ENCODE results near the gene REL.

The REL gene

GRCh38 chr2:60882971-60883753 lies 1.8 kb downstream of the REL start:
- Histone ChIP-seq H3K27ac (ENCODE audit: low read depth, low read length) (no peak overlapping the region), H3K4me3 (ENCODE audit: low read depth, low read length) (no peak overlapping the region), H3K79me2 (ENCODE audit: control insufficient read depth, insufficient read depth, low read length, poor library complexity) (peaks cover 7% of the 10 kb centered on the region), H2BK5ac (ENCODE audit: low read depth, low read length, poor library complexity) (no peak overlapping the region), H3K4me1 (ENCODE audit: control insufficient read depth in 1 of 2, insufficient read depth in 2 of 2, low read length in 2 of 2) (peaks cover 0 to 4% of the 10 kb centered on the region in 2 experiments), H3K4ac (ENCODE audit: low read depth, low read length) (no peak overlapping the region), H3K14ac (ENCODE audit: low read length) (no peak overlapping the region), H4K8ac (ENCODE audit: low read depth, low read length) (no peak overlapping the region), H3K18ac (ENCODE audit: low read length) (no peak overlapping the region), H2BK120ac (ENCODE audit: insufficient read depth, low read length, poor library complexity) (no peak overlapping the region), H4K91ac (ENCODE audit: low read depth, low read length) (no peak overlapping the region), H3K36me3 (ENCODE audit: control insufficient read depth in 1 of 2, insufficient read depth in 2 of 2, low read length in 2 of 2) (no peaks in the 10 kb centered on the region), H3K23ac (ENCODE audit: low read length) (no peak overlapping the region), H2AK5ac (ENCODE audit: low read length) (no peak overlapping the region), H4K12ac (ENCODE audit: low read depth, low read length) (no peak overlapping the region), H3K9ac (ENCODE audit: low read length) (no peak overlapping the region), H3K27me3 (ENCODE audit: insufficient read depth, low read length) (no peaks in the 10 kb centered on the region), H2AFZ (ENCODE audit: insufficient read depth, low read length, poor library complexity) (no peak overlapping the region), H3K4me2 (ENCODE audit: low read length) (peak overlapping the region; percentile 62), H3K9me3 (ENCODE audit: insufficient read depth, low read depth, low read length) (no peaks in the 10 kb centered on the region), H2BK12ac (ENCODE audit: low read length) (no peak overlapping the region), H3K79me1 (ENCODE audit: low read length) (peaks cover 10% of the 10 kb centered on the region)
- WGBS (ENCODE audit: extremely low coverage, insufficient coverage, insufficient read length), result no CpG with 5 or more reads among the region's 8 CpGs
- peak in 1 of 2 donors; percentile 35 for DNase-seq

DNA sequence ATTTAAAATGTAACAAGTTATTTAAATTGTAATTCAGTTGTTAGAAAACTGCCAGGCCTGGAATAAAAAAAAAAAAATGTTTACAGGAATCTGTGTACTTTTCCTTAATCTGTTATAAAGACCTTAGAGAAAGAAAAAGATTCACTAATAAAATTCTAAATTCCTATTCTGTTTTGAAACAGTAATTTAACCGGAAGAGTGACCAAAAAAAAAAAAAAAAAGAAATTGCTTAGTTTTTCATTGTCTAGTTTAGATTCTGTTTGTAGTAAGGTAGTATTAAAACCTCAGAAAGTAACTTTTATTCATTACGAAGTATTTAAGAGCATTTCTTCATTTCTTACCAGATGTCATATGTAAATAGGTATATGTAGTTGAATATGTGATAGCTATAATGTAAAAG lies 2.5 kb downstream of the REL start:
- Histone ChIP-seq H3K27ac (ENCODE audit: low read depth, low read length) (no peak overlapping the region), H4K12ac (ENCODE audit: low read depth, low read length) (no peak overlapping the region), H4K91ac (ENCODE audit: low read depth, low read length) (no peak overlapping the region), H3K18ac (ENCODE audit: low read length) (no peak overlapping the region), H3K27me3 (ENCODE audit: insufficient read depth, low read length) (no peaks in the 10 kb centered on the region), H2BK120ac (ENCODE audit: insufficient read depth, low read length, poor library complexity) (no peak overlapping the region), H3K4me1 (ENCODE audit: control insufficient read depth in 1 of 2, insufficient read depth in 2 of 2, low read length in 2 of 2) (peaks cover 0 to 4% of the 10 kb centered on the region in 2 experiments), H2AK5ac (ENCODE audit: low read length) (no peak overlapping the region), H3K9me3 (ENCODE audit: insufficient read depth, low read depth, low read length) (no peaks in the 10 kb centered on the region), H2BK12ac (ENCODE audit: low read length) (no peak overlapping the region), H3K36me3 (ENCODE audit: control insufficient read depth in 1 of 2, insufficient read depth in 2 of 2, low read length in 2 of 2) (no peaks in the 10 kb centered on the region), H4K8ac (ENCODE audit: low read depth, low read length) (no peak overlapping the region), H2AFZ (ENCODE audit: insufficient read depth, low read length, poor library complexity) (no peak overlapping the region), H3K79me1 (ENCODE audit: low read length) (peaks cover 10% of the 10 kb centered on the region), H2BK5ac (ENCODE audit: low read depth, low read length, poor library complexity) (no peak overlapping the region), H3K4ac (ENCODE audit: low read depth, low read length) (no peak overlapping the region), H3K4me2 (ENCODE audit: low read length) (no peak overlapping the region), H3K9ac (ENCODE audit: low read length) (no peak overlapping the region), H3K23ac (ENCODE audit: low read length) (no peak overlapping the region), H3K14ac (ENCODE audit: low read length) (no peak overlapping the region), H3K4me3 (ENCODE audit: low read depth, low read length) (no peak overlapping the region), H3K79me2 (ENCODE audit: control insufficient read depth, insufficient read depth, low read length, poor library complexity) (peaks cover 7% of the 10 kb centered on the region)
- no peak for DNase-seq
- no CpG with 5 or more reads among the region's 2 CpGs for WGBS (ENCODE audit: extremely low coverage, insufficient coverage, insufficient read length)

DNA sequence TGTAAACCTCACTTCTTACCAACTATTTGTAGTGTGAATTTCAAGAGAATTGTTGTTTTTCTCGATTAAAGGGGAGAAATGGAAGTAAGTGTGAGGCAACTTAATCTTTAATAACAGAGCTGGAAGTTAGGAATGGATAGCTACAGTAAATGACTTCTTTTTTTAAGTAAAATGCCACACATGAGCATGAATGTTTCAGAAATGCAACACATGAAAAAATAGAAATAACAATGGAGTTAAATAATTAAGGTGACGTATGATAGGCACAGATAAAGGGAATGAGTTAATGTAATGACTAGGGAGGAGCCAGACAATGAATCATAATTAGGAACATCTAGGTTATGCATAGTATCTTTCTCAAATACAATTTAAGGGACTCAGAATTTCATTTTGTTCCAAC lies 3.4 kb downstream of the REL start:
- Histone ChIP-seq H4K8ac (ENCODE audit: low read depth, low read length) (no peak overlapping the region), H2BK120ac (ENCODE audit: insufficient read depth, low read length, poor library complexity) (no peak overlapping the region), H3K4me3 (ENCODE audit: low read depth, low read length) (no peak overlapping the region), H4K12ac (ENCODE audit: low read depth, low read length) (no peak overlapping the region), H3K9ac (ENCODE audit: low read length) (no peak overlapping the region), H3K27ac (ENCODE audit: low read depth, low read length) (no peak overlapping the region), H3K9me3 (ENCODE audit: insufficient read depth, low read depth, low read length) (no peaks in the 10 kb centered on the region), H3K4me1 (ENCODE audit: control insufficient read depth in 1 of 2, insufficient read depth in 2 of 2, low read length in 2 of 2) (peaks cover 0 to 4% of the 10 kb centered on the region in 2 experiments), H3K4me2 (ENCODE audit: low read length) (no peak overlapping the region), H2BK12ac (ENCODE audit: low read length) (no peak overlapping the region), H3K36me3 (ENCODE audit: control insufficient read depth in 1 of 2, insufficient read depth in 2 of 2, low read length in 2 of 2) (no peaks in the 10 kb centered on the region), H4K91ac (ENCODE audit: low read depth, low read length) (no peak overlapping the region), H2AFZ (ENCODE audit: insufficient read depth, low read length, poor library complexity) (no peak overlapping the region), H3K27me3 (ENCODE audit: insufficient read depth, low read length) (no peaks in the 10 kb centered on the region), H3K18ac (ENCODE audit: low read length) (no peak overlapping the region), H3K23ac (ENCODE audit: low read length) (no peak overlapping the region), H3K14ac (ENCODE audit: low read length) (no peak overlapping the region), H3K79me1 (ENCODE audit: low read length) (peaks cover 10% of the 10 kb centered on the region), H3K4ac (ENCODE audit: low read depth, low read length) (no peak overlapping the region), H2BK5ac (ENCODE audit: low read depth, low read length, poor library complexity) (no peak overlapping the region), H3K79me2 (ENCODE audit: control insufficient read depth, insufficient read depth, low read length, poor library complexity) (peaks cover 7% of the 10 kb centered on the region), H2AK5ac (ENCODE audit: low read length) (no peak overlapping the region)
- WGBS (ENCODE audit: extremely low coverage, insufficient coverage, insufficient read length), result no CpG with 5 or more reads among the region's 2 CpGs
- peak in 1 of 2 donors; percentile 57 for DNase-seq

DNA sequence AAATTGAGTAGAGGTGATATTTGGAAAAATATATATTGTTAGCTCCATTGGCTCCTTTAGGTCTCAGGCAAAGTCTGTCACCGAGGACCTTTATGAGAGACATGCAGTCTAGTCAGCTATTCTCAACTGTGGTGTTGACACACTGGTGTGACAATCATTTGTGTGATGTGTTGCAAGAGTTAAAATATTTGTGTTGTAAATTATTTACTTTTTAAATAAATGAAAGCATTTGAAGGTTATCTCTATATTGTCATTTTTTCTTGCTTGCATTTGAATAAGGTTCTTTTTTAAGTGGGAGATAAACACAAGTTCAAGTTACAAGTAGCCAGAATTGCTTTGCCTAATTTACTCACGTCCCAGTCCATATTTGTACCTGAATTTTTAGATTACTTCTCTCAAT lies 4.3 kb downstream of the REL start:
- H4K8ac ChIP-seq (ENCODE audit: low read depth, low read length), result no peak overlapping the region
- no peak overlapping the region for H2BK12ac ChIP-seq (ENCODE audit: low read length)
- no peak overlapping the region for H2BK5ac ChIP-seq (ENCODE audit: low read depth, low read length, poor library complexity)
- H3K14ac ChIP-seq (ENCODE audit: low read length), result no peak overlapping the region
- no CpG with 5 or more reads among the region's 2 CpGs for WGBS (ENCODE audit: extremely low coverage, insufficient coverage, insufficient read length)
- no peak overlapping the region for H2BK120ac ChIP-seq (ENCODE audit: insufficient read depth, low read length, poor library complexity)
- H2AFZ ChIP-seq (ENCODE audit: insufficient read depth, low read length, poor library complexity), result no peak overlapping the region
- peaks cover 0 to 4% of the 10 kb centered on the region in 2 experiments for H3K4me1 ChIP-seq (ENCODE audit: control insufficient read depth in 1 of 2, insufficient read depth in 2 of 2, low read length in 2 of 2)
- no peak overlapping the region for H3K27ac ChIP-seq (ENCODE audit: low read depth, low read length)
- H3K4me3 ChIP-seq (ENCODE audit: low read depth, low read length), result no peak overlapping the region
- no peak overlapping the region for H3K23ac ChIP-seq (ENCODE audit: low read length)
- H2AK5ac ChIP-seq (ENCODE audit: low read length), result no peak overlapping the region
- H3K18ac ChIP-seq (ENCODE audit: low read length), result no peak overlapping the region
- H4K91ac ChIP-seq (ENCODE audit: low read depth, low read length), result no peak overlapping the region
- H3K4ac ChIP-seq (ENCODE audit: low read depth, low read length), result no peak overlapping the region
- no peak overlapping the region for H3K4me2 ChIP-seq (ENCODE audit: low read length)
- H3K79me2 ChIP-seq (ENCODE audit: control insufficient read depth, insufficient read depth, low read length, poor library complexity), result peaks cover 7% of the 10 kb centered on the region
- H3K36me3 ChIP-seq (ENCODE audit: control insufficient read depth in 1 of 2, insufficient read depth in 2 of 2, low read length in 2 of 2), result no peaks in the 10 kb centered on the region
- no peaks in the 10 kb centered on the region for H3K27me3 ChIP-seq (ENCODE audit: insufficient read depth, low read length)
- DNase-seq, result peak in 1 of 2 donors; percentile 42
- H3K79me1 ChIP-seq (ENCODE audit: low read length), result peaks cover 8% of the 10 kb centered on the region
- no peak overlapping the region for H3K9ac ChIP-seq (ENCODE audit: low read length)
- H3K9me3 ChIP-seq (ENCODE audit: insufficient read depth, low read depth, low read length), result no peaks in the 10 kb centered on the region
- H4K12ac ChIP-seq (ENCODE audit: low read depth, low read length), result no peak overlapping the region

All from trophoblast cell (in vitro differentiated cells and primary cell).